Measurements from ENCODE around the gene DISC1. TPM values are rescaled to one million over a fixed set of nuclear protein-coding genes. Genes with fewer than 3 reads are reported as not detected.
"Not testable (repeated sequence)": the region's sequence is repeated elsewhere in the genome, so short reads cannot be mapped to it uniquely, and the experiment has no call there.

The DISC1 gene
- total RNA-seq, 4 donors from 2014 or later = 7.1 to 33.4 (median 14.9) TPM

DNA sequence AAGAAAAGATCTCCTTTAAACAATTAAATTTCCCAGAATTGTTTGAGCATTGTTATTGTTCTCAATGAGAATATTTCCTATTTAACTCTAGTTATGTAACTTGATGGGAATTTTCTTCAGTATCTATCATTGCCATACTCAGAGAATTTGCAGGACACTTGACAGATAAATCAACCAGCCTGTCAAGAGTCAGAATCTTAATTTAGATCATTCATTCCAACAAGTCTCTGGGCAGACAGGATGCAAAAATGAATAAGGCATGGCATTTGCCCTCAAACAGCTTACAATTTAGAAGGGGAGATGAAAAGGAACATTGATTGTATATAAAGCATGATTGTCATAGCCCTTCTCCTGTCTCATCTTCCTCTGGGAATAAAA is 7.3 kb upstream of the DISC1 start:
- Histone ChIP-seq H3K4me3 (no peak overlapping the region), H3K27ac (no peak overlapping the region), H3K36me3 (no peaks in the 10 kb centered on the region), H3K4me1 (no peaks in the 10 kb centered on the region), H3K9me3 (no peaks in the 10 kb centered on the region), H3K27me3 (no peaks in the 10 kb centered on the region)
- no peak for DNase-seq
- TF ChIP-seq, protein P1, sequence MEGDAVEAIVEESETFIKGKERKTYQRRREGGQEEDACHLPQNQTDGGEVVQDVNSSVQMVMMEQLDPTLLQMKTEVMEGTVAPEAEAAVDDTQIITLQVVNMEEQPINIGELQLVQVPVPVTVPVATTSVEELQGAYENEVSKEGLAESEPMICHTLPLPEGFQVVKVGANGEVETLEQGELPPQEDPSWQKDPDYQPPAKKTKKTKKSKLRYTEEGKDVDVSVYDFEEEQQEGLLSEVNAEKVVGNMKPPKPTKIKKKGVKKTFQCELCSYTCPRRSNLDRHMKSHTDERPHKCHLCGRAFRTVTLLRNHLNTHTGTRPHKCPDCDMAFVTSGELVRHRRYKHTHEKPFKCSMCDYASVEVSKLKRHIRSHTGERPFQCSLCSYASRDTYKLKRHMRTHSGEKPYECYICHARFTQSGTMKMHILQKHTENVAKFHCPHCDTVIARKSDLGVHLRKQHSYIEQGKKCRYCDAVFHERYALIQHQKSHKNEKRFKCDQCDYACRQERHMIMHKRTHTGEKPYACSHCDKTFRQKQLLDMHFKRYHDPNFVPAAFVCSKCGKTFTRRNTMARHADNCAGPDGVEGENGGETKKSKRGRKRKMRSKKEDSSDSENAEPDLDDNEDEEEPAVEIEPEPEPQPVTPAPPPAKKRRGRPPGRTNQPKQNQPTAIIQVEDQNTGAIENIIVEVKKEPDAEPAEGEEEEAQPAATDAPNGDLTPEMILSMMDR (IDR thresholded peaks at IDR 0.05) = no peak
- TF ChIP-seq POLR2A (IDR thresholded peaks at IDR 0.05) = no peak
- intact Hi-C loops (cut with DNase I; ENCODE audit: low total_unique reads) = no loop called here

- H3K27ac ChIP-seq; intact Hi-C loops (cut with DNase I; ENCODE audit: low total_unique reads): not testable (repeated sequence)
These were observed 1.5 kb upstream of the DISC1 start for GRCh38 chr1:231625042-231625441.

DNA sequence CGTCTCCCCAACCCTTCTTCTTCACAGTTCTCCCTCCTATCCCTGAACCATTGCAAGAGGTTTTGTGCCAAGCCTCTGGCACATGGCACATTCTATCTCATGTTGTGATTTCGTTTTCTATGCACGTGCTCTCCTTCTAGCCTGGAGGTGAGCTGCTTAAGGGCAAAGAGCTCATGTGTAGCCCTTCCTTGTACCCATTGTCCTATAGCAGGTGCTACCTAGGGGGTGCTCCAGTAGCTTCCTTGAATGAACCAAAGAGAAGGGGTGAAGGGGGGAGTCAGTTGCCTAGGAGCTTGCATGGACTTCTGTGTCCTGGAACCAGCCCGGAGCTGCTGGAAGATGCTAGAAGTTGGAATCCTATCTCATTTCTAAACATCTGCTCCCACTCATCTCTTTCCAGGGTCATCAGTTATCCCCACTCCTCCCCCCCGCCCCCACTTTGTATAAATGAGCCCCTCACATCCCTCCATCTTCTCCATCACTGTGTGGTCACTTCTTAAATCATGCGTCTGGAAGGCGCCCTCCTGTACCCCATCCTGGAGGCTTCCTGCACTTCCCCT is 535 bp upstream of the DISC1 start:
- Histone ChIP-seq H3K4me1 (peaks cover 0 to 9% of the 10 kb centered on the region in 2 donors), H3K27ac (peak overlapping the region; percentile 84 to 87), H3K36me3 (no peaks in the 10 kb centered on the region), H3K4me3 (peak overlapping the region; percentile 72 to 77), H3K27me3 (no peaks in the 10 kb centered on the region), H3K9me3 (no peaks in the 10 kb centered on the region)
- TF ChIP-seq, protein P1 (IDR thresholded peaks at IDR 0.05) = no peak
- no peak for TF ChIP-seq POLR2A (IDR thresholded peaks at IDR 0.05)
- DNase-seq = no peak
- intact Hi-C loops (cut with DNase I; ENCODE audit: low total_unique reads) = no loop called here

More at GRCh38 chr1:231625042-231625441, 1.5 kb upstream of the DISC1 start:
- not testable (repeated sequence) for H3K4me3 ChIP-seq, H3K36me3 ChIP-seq, H3K9me3 ChIP-seq, DNase-seq, H3K4me1 ChIP-seq, H3K27me3 ChIP-seq

- Histone ChIP-seq H3K36me3 (no peaks in the 10 kb centered on the region), H3K9me3 (no peaks in the 10 kb centered on the region), H3K27ac (peak overlapping the region; percentile 84 to 87), H3K27me3 (no peaks in the 10 kb centered on the region), H3K4me1 (peaks cover 0 to 9% of the 10 kb centered on the region in 2 donors), H3K4me3 (peak overlapping the region; percentile 72 to 77)
- no peak for TF ChIP-seq POLR2A (IDR thresholded peaks at IDR 0.05)
- TF ChIP-seq, protein P1 (IDR thresholded peaks at IDR 0.05) = no peak
- peak; percentile 47 to 52 for DNase-seq
- intact Hi-C loops (cut with DNase I; ENCODE audit: low total_unique reads) = no loop called here
These were observed 493 bp downstream of the DISC1 start for GRCh38 chr1:231626951-231627614.

DNA sequence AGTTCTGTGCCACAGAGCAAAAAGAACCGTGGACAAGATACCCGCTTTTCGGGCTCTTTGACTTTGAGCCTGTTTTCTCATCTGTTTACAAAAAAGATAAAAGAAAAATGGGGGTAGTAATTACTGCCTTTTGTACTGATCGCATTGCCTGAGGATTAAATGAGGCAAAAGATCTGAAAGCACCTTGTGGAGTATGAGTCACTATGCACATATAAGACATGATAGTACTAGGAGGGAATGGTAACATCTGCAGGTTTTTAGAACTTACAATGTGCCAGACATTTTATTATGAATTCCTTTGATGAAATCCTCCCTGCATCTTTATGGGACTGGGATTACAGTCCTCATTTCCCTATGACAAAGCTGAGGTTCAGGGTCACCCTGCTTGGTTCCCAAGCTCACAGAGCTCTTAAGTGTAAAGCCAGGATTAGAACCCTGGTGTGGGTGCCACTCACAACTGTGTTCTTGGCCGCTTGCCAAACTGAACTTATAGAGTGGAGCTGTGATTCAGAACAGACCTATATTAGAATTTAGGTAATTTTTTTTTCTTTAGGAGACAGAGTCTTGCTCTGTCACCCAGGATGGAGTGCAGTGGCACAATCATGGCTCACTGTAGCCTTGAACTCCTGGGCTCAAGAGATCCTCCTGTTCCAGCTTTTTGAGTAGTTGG is 1.8 kb downstream of the DISC1 start:
- no peak for DNase-seq
- Histone ChIP-seq H3K4me3 (no peak overlapping the region), H3K27me3 (no peaks in the 10 kb centered on the region), H3K9me3 (no peaks in the 10 kb centered on the region), H3K36me3 (no peaks in the 10 kb centered on the region), H3K4me1 (peaks cover 0 to 9% of the 10 kb centered on the region in 2 donors), H3K27ac (peak overlapping the region; percentile 9 to 87)
- intact Hi-C loops (cut with DNase I; ENCODE audit: low total_unique reads) = no loop called here
- no peak for TF ChIP-seq POLR2A (IDR thresholded peaks at IDR 0.05)
- TF ChIP-seq, protein P1 (IDR thresholded peaks at IDR 0.05) = no peak

All from uterus (tissue), 4 donors.